Measurements from ENCODE around the gene GDPD4. TPM values are rescaled to one million over a fixed set of nuclear protein-coding genes. Genes with fewer than 3 reads are reported as not detected.

Gene GDPD4
- total RNA-seq, 4 donors from 2014 or later, result not detected

GRCh38 chr11:77193911-77194830 is 107.3 kb downstream of the GDPD4 start:
- H3K4me3 ChIP-seq, result no peak overlapping the region
- H3K27me3 ChIP-seq, result no peaks in the 10 kb centered on the region
- no peaks in the 10 kb centered on the region for H3K36me3 ChIP-seq
- ATAC-seq, result no peak
- no peaks in the 10 kb centered on the region for H3K9me3 ChIP-seq
- intact Hi-C loops (cut with DNase I; ENCODE audit: low total_unique reads), result no loop called here
- in situ Hi-C loops (cut with MboI; ENCODE audit: low sequenced_read_pairs in 4 of 4), result loop anchor here in 3 of 4 donors (10.0 kb wide), 3 partner anchors 69 to 361 kb away; partner anchors contain the start of gene MYO7A (in 1 of the 3)
- TF ChIP-seq POLR2A (IDR thresholded peaks at IDR 0.05) (no peak), CTCF (IDR thresholded peaks at IDR 0.05 in 4 of 5, conservative IDR thresholded peaks at IDR 0.05 in 1 of 5) (no peak)
- peaks cover 5 to 6% of the 10 kb centered on the region in 2 donors for H3K4me1 ChIP-seq
- no peak overlapping the region for H3K27ac ChIP-seq
- no peak for DNase-seq

DNA sequence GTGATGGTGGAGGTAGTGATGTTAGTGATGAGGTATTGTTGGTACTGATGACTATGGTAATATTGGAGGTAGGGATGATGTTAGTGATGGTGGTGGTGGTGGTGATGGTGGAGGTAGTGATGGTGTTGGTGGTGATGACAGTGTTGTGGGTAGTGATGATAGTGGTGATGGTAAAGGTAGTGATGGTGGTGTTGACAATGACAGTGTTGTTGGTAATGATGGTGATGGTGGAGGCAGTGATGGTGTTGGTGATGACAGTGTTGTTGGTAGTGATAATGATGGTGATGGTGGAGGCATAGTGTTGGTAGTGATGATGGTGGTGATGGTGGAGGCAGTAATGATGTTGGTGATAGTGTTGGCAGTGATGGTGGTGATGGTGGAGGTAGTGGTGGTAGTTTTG is 108.3 kb downstream of the GDPD4 start:
- intact Hi-C loops (cut with DNase I; ENCODE audit: low total_unique reads), result no loop called here
- H3K4me3 ChIP-seq, result no peak overlapping the region
- in situ Hi-C loops (cut with MboI; ENCODE audit: low sequenced_read_pairs in 4 of 4), result loop anchor here in 3 of 4 donors (10.0 kb wide), 3 partner anchors 68 to 362 kb away; partner anchors contain the start of gene MYO7A (in 1 of the 3)

DNA sequence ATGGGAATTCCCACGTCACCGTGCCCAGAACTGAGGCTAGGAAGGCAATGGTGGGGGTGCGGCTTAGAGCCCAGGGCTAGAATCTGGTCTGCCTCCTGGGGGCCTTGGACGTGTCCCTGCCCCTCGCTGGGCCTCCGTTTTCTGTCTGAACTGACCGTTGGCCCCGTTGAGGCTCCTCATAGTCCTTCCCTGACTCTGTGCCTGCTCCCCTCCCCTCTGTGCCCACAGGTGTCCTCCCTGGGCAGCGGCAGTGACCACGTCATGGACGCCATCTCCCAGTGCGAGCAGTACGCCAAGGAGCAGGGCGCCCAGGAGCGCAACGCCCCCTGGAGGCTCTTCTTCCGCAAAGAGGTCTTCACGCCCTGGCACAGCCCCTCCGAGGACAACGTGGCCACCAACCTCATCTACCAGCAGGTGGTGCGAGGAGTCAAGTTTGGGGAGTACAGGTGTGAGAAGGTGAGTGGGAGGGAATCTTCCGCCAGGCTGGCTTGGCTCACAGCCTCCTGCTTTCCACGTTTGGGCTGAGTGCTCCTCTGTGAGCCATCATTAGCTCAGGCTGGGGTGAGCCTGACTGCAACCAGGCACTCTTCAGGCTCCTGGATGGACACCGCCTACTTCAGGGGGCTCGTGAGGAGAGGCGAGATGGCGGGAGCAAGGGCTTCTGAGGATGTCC is 109.5 kb downstream of the GDPD4 start:
- no peak for TF ChIP-seq CTCF (IDR thresholded peaks at IDR 0.05 in 4 of 5, conservative IDR thresholded peaks at IDR 0.05 in 1 of 5)
- TF ChIP-seq POLR2A (IDR thresholded peaks at IDR 0.05), result no peak

More for the DNA sequence above, 108.3 kb downstream of the GDPD4 start:
- H3K4me1 ChIP-seq, result peaks cover 5 to 6% of the 10 kb centered on the region in 2 donors
- ATAC-seq (no peak), DNase-seq (no peak)
- no peaks in the 10 kb centered on the region for H3K27me3 ChIP-seq
- no peaks in the 10 kb centered on the region for H3K36me3 ChIP-seq
- no peak for TF ChIP-seq CTCF (IDR thresholded peaks at IDR 0.05 in 4 of 5, conservative IDR thresholded peaks at IDR 0.05 in 1 of 5)
- TF ChIP-seq POLR2A (IDR thresholded peaks at IDR 0.05), result no peak
- H3K27ac ChIP-seq, result no peak overlapping the region
- H3K9me3 ChIP-seq, result no peaks in the 10 kb centered on the region

DNA sequence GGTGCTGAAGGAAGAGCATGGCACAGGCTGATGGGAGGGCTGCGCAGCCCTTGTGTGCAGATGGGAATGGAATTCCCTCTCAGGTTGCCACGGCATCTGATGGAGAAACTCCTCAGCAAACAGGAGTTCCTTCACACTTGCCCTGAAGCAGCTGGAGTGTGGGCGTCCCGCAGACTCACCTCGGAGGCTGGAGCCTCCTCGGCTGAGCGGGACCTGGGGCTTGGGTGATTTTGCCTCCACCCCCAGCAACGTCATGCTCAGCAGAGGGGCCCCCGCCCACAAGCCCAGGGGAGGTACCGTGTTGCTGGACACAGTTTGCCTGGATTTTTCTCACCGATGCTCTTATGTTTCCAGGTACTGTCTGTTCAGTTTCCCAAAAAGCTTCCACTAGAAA is 110.1 kb downstream of the GDPD4 start:
- DNase-seq, result no peak

More for the DNA sequence above, 109.5 kb downstream of the GDPD4 start:
- no peak for DNase-seq
- H3K36me3 ChIP-seq, result no peaks in the 10 kb centered on the region
- in situ Hi-C loops (cut with MboI; ENCODE audit: low sequenced_read_pairs in 4 of 4) (loop anchor here in 3 of 4 donors (10.0 kb wide), 3 partner anchors 67 to 363 kb away; partner anchors contain the start of gene MYO7A (in 1 of the 3)), intact Hi-C loops (cut with DNase I; ENCODE audit: low total_unique reads) (no loop called here)
- no peak overlapping the region for H3K27ac ChIP-seq
- H3K4me3 ChIP-seq, result no peak overlapping the region
- H3K4me1 ChIP-seq, result peaks cover 5 to 6% of the 10 kb centered on the region in 2 donors
- H3K27me3 ChIP-seq, result no peaks in the 10 kb centered on the region
- ATAC-seq, result no peak
- H3K9me3 ChIP-seq, result no peaks in the 10 kb centered on the region

More for the DNA sequence above, 110.1 kb downstream of the GDPD4 start:
- no peak overlapping the region for H3K27ac ChIP-seq
- in situ Hi-C loops (cut with MboI; ENCODE audit: low sequenced_read_pairs in 4 of 4), result loop anchor here in 3 of 4 donors (10.0 kb wide), 3 partner anchors 67 to 363 kb away; partner anchors contain the start of gene MYO7A (in 1 of the 3)
- H3K36me3 ChIP-seq, result no peaks in the 10 kb centered on the region
- no peak overlapping the region for H3K4me3 ChIP-seq
- no peaks in the 10 kb centered on the region for H3K27me3 ChIP-seq
- H3K9me3 ChIP-seq, result no peaks in the 10 kb centered on the region
- TF ChIP-seq POLR2A (IDR thresholded peaks at IDR 0.05), result no peak
- no peak for TF ChIP-seq CTCF (IDR thresholded peaks at IDR 0.05 in 4 of 5, conservative IDR thresholded peaks at IDR 0.05 in 1 of 5)
- peaks cover 5 to 6% of the 10 kb centered on the region in 2 donors for H3K4me1 ChIP-seq
- no peak for ATAC-seq
- intact Hi-C loops (cut with DNase I; ENCODE audit: low total_unique reads), result no loop called here
